MM.1S (cell line): ENCODE data around the gene CHRNB4.

ENCODE experiments used
- DNase-seq: peaks from one replicate; pipeline ENCODE4 v3.0.0-alpha.2; 2015
- H2AFZ ChIP-seq: fragments of 300-600 bp; sonication (generic); 2 replicates; pipeline ENCODE4 v1.6.0; 2016; ENCODE audit warnings: antibody characterized with exemption, low read length
- H3F3A ChIP-seq: fragments of 300-600 bp; sonication (generic); 2 replicates; pipeline ENCODE4 v1.6.1; 2016; ENCODE audit warnings: mild to moderate bottlenecking, antibody characterized with exemption, low read length, moderate library complexity, mixed read lengths; ENCODE audit not compliant: insufficient read depth
- H3K27ac ChIP-seq: fragments of 300-600 bp; sonication (generic); 2 replicates; pipeline ENCODE4 v1.5.1; 2016; ENCODE audit warnings: mild to moderate bottlenecking, low read length
- H3K27me3 ChIP-seq: fragments of 300-600 bp; sonication (generic); replicated peaks from 2 replicates; pipeline ENCODE4 v1.6.0; 2016; ENCODE audit warnings: low read length; ENCODE audit not compliant: insufficient read depth
- H3K36me3 ChIP-seq: fragments of 300-600 bp; sonication (generic); replicated peaks from 2 replicates; pipeline ENCODE4 v1.6.1; 2016; ENCODE audit warnings: mild to moderate bottlenecking, low read length, mixed read lengths; ENCODE audit not compliant: insufficient read depth
- H3K4me1 ChIP-seq: fragments of 300-600 bp; sonication (generic); 2 replicates; pipeline ENCODE4 v1.6.1; 2016; ENCODE audit warnings: low read length, mixed read lengths
- H3K4me2 ChIP-seq: fragments of 300-600 bp; sonication (generic); 2 replicates; pipeline ENCODE4 v1.6.0; 2016; ENCODE audit warnings: low read depth, low read length
- H3K4me3 ChIP-seq: fragments of 300-600 bp; sonication (generic); 2 replicates; pipeline ENCODE4 v1.5.1; 2016; ENCODE audit warnings: low read length, mixed read lengths
- H3K79me2 ChIP-seq: fragments of 300-600 bp; sonication (generic); 2 replicates; pipeline ENCODE4 v1.6.1; 2016; ENCODE audit warnings: mixed run types, low read length, mixed read lengths
- H3K9ac ChIP-seq: fragments of 300-600 bp; sonication (generic); 2 replicates; pipeline ENCODE4 v1.6.1; 2016; ENCODE audit warnings: low read length, mixed read lengths
- H3K9me2 ChIP-seq: fragments of 300-600 bp; sonication (generic); replicated peaks from 2 replicates; pipeline ENCODE4 v1.6.1; 2016; ENCODE audit warnings: mild to moderate bottlenecking, low read length, mixed read lengths; ENCODE audit not compliant: insufficient read depth
- H3K9me3 ChIP-seq: fragments of 300-600 bp; sonication (generic); replicated peaks from 2 replicates; pipeline ENCODE4 v1.6.1; 2016; ENCODE audit warnings: mild to moderate bottlenecking, low read length, mixed read lengths; ENCODE audit not compliant: insufficient read depth
- H4K20me1 ChIP-seq: fragments of 300-600 bp; sonication (generic); 2 replicates; pipeline ENCODE4 v1.6.1; 2016; ENCODE audit warnings: mild to moderate bottlenecking, low read length, moderate library complexity, mixed read lengths; ENCODE audit not compliant: insufficient read depth
- CTCF ChIP-seq: fragments of 300-600 bp; sonication (generic); IDR thresholded peaks from 2 replicates; pipeline ENCODE4 v1.5.1; 2016; ENCODE audit warnings: antibody characterized with exemption, low read length, mixed read lengths
- EZH2 ChIP-seq: fragments of 300-600 bp; sonication (generic); optimal IDR thresholded peaks from 2 replicates; pipeline ENCODE3; 2017; ENCODE audit warnings: low read depth, mild to moderate bottlenecking, antibody characterized with exemption, low read length, mixed read lengths
- EZH2phosphoT487 ChIP-seq: fragments of 300-600 bp; sonication (generic); IDR thresholded peaks from 2 replicates; pipeline ENCODE4 v1.6.1; 2018; ENCODE audit warnings: antibody characterized with exemption, low read length

CHRNB4 gene

GRCh38 chr15:78605201-78605600 lies 35.8 kb downstream of the CHRNB4 start:
- Histone ChIP-seq H3F3A (no peaks in the 10 kb centered on the region), H3K4me2 (no peak overlapping the region), H3K4me3 (no peak overlapping the region), H3K27me3 (no peaks in the 10 kb centered on the region), H3K79me2 (no peaks in the 10 kb centered on the region), H3K9ac (no peak overlapping the region), H2AFZ (no peak overlapping the region), H3K9me3 (no peaks in the 10 kb centered on the region), H4K20me1 (no peaks in the 10 kb centered on the region), H3K27ac (no peak overlapping the region), H3K9me2 (no peaks in the 10 kb centered on the region), H3K36me3 (no peaks in the 10 kb centered on the region), H3K4me1 (no peaks in the 10 kb centered on the region)
- no peak for TF ChIP-seq EZH2phosphoT487
- no peak for TF ChIP-seq CTCF
- TF ChIP-seq EZH2 = no peak
- DNase-seq = no peak

GRCh38 chr15:78604420-78604819 lies 36.6 kb downstream of the CHRNB4 start:
- H3K36me3 ChIP-seq = no peaks in the 10 kb centered on the region
- no peak overlapping the region for H3K9ac ChIP-seq

GRCh38 chr15:78603467-78603866 lies 37.5 kb downstream of the CHRNB4 start:
- TF ChIP-seq CTCF (no peak), EZH2 (no peak), EZH2phosphoT487 (no peak)
- Histone ChIP-seq H3K9ac (no peak overlapping the region), H3K79me2 (no peaks in the 10 kb centered on the region), H3K4me1 (no peaks in the 10 kb centered on the region), H3K9me3 (no peaks in the 10 kb centered on the region), H4K20me1 (no peaks in the 10 kb centered on the region), H3K4me2 (no peak overlapping the region), H2AFZ (no peak overlapping the region), H3K9me2 (no peaks in the 10 kb centered on the region), H3F3A (no peaks in the 10 kb centered on the region), H3K36me3 (no peaks in the 10 kb centered on the region), H3K27me3 (no peaks in the 10 kb centered on the region), H3K4me3 (no peak overlapping the region), H3K27ac (no peak overlapping the region)
- DNase-seq = no peak

More at GRCh38 chr15:78604420-78604819, 36.6 kb downstream of the CHRNB4 start:
- Histone ChIP-seq H3K9me2 (no peaks in the 10 kb centered on the region), H3K4me1 (no peaks in the 10 kb centered on the region), H3K4me3 (no peak overlapping the region), H3F3A (no peaks in the 10 kb centered on the region), H3K27ac (no peak overlapping the region), H3K27me3 (no peaks in the 10 kb centered on the region), H3K4me2 (no peak overlapping the region), H3K9me3 (no peaks in the 10 kb centered on the region), H2AFZ (no peak overlapping the region), H3K79me2 (no peaks in the 10 kb centered on the region), H4K20me1 (no peaks in the 10 kb centered on the region)
- TF ChIP-seq CTCF (no peak), EZH2phosphoT487 (no peak), EZH2 (no peak)
- DNase-seq = no peak
